AG10803 (cell line): ENCODE results near the gene ADCY5.

Experiments
- DNase-seq: peaks from one replicate; pipeline ENCODE4 v3.0.0; 2010; ENCODE audit warnings: low read depth
- H3K4me3 ChIP-seq: 2 replicates; pipeline ENCODE4 v1.5.1; 2011; ENCODE audit warnings: mild to moderate bottlenecking, low read length, control low read depth
- CTCF ChIP-seq: conservative IDR thresholded peaks from 2 replicates; pipeline ENCODE4 v1.5.1; 2011; ENCODE audit warnings: mild to moderate bottlenecking, low read length, control low read depth, inconsistent platforms

The ADCY5 gene

GRCh38 chr3:123353227-123353849 lies 95.6 kb downstream of the ADCY5 start:
- TF ChIP-seq CTCF: no peak
- no peak overlapping the region for H3K4me3 ChIP-seq
- no peak for DNase-seq

- no peak for TF ChIP-seq CTCF
- no peak for DNase-seq
- no peak overlapping the region for H3K4me3 ChIP-seq
Measured at GRCh38 chr3:123352134-123352554, 96.7 kb downstream of the ADCY5 start.

DNA sequence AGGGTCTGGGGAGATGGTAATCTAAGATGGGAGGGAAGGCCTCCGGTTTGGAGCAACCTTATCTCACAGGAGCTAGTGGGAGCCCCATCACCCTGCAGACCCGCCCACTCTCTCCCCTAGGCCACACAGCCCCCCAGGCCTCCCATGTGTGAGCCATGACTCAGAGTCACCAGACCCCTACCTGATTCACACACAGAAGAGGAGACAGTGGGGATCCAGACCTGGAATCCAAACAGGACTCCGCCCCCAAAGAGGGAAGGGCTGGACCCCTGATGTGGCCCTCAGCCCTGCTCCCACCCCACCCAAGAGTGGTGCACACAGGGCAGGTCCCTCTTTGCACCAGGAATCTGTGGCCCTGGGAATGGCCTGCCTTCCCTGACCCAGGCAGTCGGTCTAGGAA lies 97.4 kb downstream of the ADCY5 start:
- H3K4me3 ChIP-seq: no peak overlapping the region
- no peak for DNase-seq
- TF ChIP-seq CTCF: no peak

- TF ChIP-seq CTCF: no peak
- DNase-seq: no peak
- no peak overlapping the region for H3K4me3 ChIP-seq
Measured at GRCh38 chr3:123350971-123351370, 97.9 kb downstream of the ADCY5 start.

GRCh38 chr3:123349566-123350435 lies 99.1 kb downstream of the ADCY5 start:
- DNase-seq: no peak
- H3K4me3 ChIP-seq: no peak overlapping the region
- TF ChIP-seq CTCF: no peak

GRCh38 chr3:123349201-123349535 lies 99.7 kb downstream of the ADCY5 start:
- TF ChIP-seq CTCF: no peak
- no peak for DNase-seq
- H3K4me3 ChIP-seq: no peak overlapping the region
